T-helper 17 cell (primary cell): Measurements from ENCODE around the gene MYL12A. TPM values are rescaled to one million over a fixed set of nuclear protein-coding genes. Genes with fewer than 3 reads are reported as not detected.

ENCODE experiments used
- ATAC-seq: fragments of 150-1000 bp; cut with Tn5 transposase; 2 replicates; pipeline ENCODE4 v1.10.0; 2021; ENCODE audit warnings: mild to moderate bottlenecking, moderate library complexity
- DNase-seq, 3 donors: peaks; one replicate each; pipeline versions ENCODE4 v3.0.0 to v3.0.0-alpha.2; 2020 to 2021
- H3K9me3 ChIP-seq: one replicate; pipeline ENCODE4 v1.7.0; 2013; ENCODE audit warnings: low read length, mild to moderate bottlenecking; ENCODE audit not compliant: control insufficient read depth, poor library complexity, severe bottlenecking
- H3K27ac Mint-ChIP-seq: one replicate; pipeline ENCODE4 v1.8.0; 2022; ENCODE audit warnings: mild to moderate bottlenecking, moderate library complexity, mixed read lengths
- H3K27me3 Mint-ChIP-seq: one replicate; pipeline ENCODE4 v1.8.0; 2022; ENCODE audit warnings: mixed read lengths
- H3K36me3 Mint-ChIP-seq: one replicate; pipeline ENCODE4 v1.8.0; 2022; ENCODE audit warnings: low read depth, mixed read lengths
- H3K4me1 Mint-ChIP-seq: one replicate; pipeline ENCODE4 v1.8.0; 2022; ENCODE audit warnings: mild to moderate bottlenecking, mixed read lengths
- H3K4me3 Mint-ChIP-seq: one replicate; pipeline ENCODE4 v1.8.0; 2022; ENCODE audit warnings: mild to moderate bottlenecking, moderate library complexity, mixed read lengths
- total RNA-seq, 4 donors: library from RNA in 2 of 4; stranded (reverse) in 2 of 4; gene quantifications; one replicate each; pipeline ENCODE4 v1.2.3 and lab custom pipeline; 2022 to 2026

Gene MYL12A
- total RNA-seq, 2 donors from 2014 or later, result 480 to 500 TPM

GRCh38 chr18:3284501-3284900 is 36.9 kb downstream of the MYL12A start:
- H3K4me1 Mint-ChIP-seq, result peaks cover 6% of the 10 kb centered on the region
- no peaks in the 10 kb centered on the region for H3K36me3 Mint-ChIP-seq
- no peak overlapping the region for H3K4me3 Mint-ChIP-seq
- H3K27me3 Mint-ChIP-seq, result peaks cover 11% of the 10 kb centered on the region
- H3K27ac Mint-ChIP-seq, result no peak overlapping the region
- ATAC-seq (no peak), DNase-seq (no peak)
- H3K9me3 ChIP-seq, result no peaks in the 10 kb centered on the region

GRCh38 chr18:3286159-3286558 is 38.6 kb downstream of the MYL12A start:
- Mint-ChIP-seq H3K27ac (no peak overlapping the region), H3K4me3 (no peak overlapping the region), H3K36me3 (no peaks in the 10 kb centered on the region), H3K4me1 (peaks cover 3% of the 10 kb centered on the region), H3K27me3 (peaks cover 11% of the 10 kb centered on the region)
- peaks cover 6% of the 10 kb centered on the region for H3K9me3 ChIP-seq
- DNase-seq (no peak), ATAC-seq (no peak)

GRCh38 chr18:3293196-3293951 is 45.8 kb downstream of the MYL12A start:
- peaks cover 6% of the 10 kb centered on the region for H3K9me3 ChIP-seq
- ATAC-seq, result no peak
- H3K27ac Mint-ChIP-seq, result no peak overlapping the region

GRCh38 chr18:3294435-3295080 is 47.0 kb downstream of the MYL12A start:
- peaks cover 8% of the 10 kb centered on the region for H3K4me1 Mint-ChIP-seq
- no peak for ATAC-seq
- H3K4me3 Mint-ChIP-seq, result no peak overlapping the region
- no peaks in the 10 kb centered on the region for H3K36me3 Mint-ChIP-seq
- H3K27me3 Mint-ChIP-seq, result no peaks in the 10 kb centered on the region
- peaks cover 6% of the 10 kb centered on the region for H3K9me3 ChIP-seq
- H3K27ac Mint-ChIP-seq, result no peak overlapping the region
- DNase-seq, result no peak

More at GRCh38 chr18:3293196-3293951, 45.8 kb downstream of the MYL12A start:
- Mint-ChIP-seq H3K36me3 (no peaks in the 10 kb centered on the region), H3K4me1 (peaks cover 8% of the 10 kb centered on the region), H3K4me3 (no peak overlapping the region), H3K27me3 (no peaks in the 10 kb centered on the region)
- DNase-seq, result no peak

GRCh38 chr18:3297025-3297984 is 49.7 kb downstream of the MYL12A start:
- H3K4me1 Mint-ChIP-seq, result peaks cover 8% of the 10 kb centered on the region
- peak; percentile 73 to 91 (median 79) for DNase-seq
- peak; percentile 99 for ATAC-seq
- peak overlapping the region; percentile 95 for H3K4me3 Mint-ChIP-seq
- peaks cover 5% of the 10 kb centered on the region for H3K36me3 Mint-ChIP-seq
- no peaks in the 10 kb centered on the region for H3K9me3 ChIP-seq
- peaks cover 17% of the 10 kb centered on the region for H3K27me3 Mint-ChIP-seq
- H3K27ac Mint-ChIP-seq, result peak overlapping the region; percentile 77

- H3K9me3 ChIP-seq, result no peaks in the 10 kb centered on the region
- Mint-ChIP-seq H3K36me3 (peaks cover 3% of the 10 kb centered on the region), H3K4me3 (no peak overlapping the region), H3K4me1 (peaks cover 13% of the 10 kb centered on the region), H3K27me3 (peaks cover 16% of the 10 kb centered on the region), H3K27ac (peak overlapping the region; percentile 84)
- no peak for DNase-seq
- no peak for ATAC-seq
Observed at GRCh38 chr18:3304832-3305231, 57.2 kb downstream of the MYL12A start.

- peaks cover 13% of the 10 kb centered on the region for H3K4me1 Mint-ChIP-seq
- H3K4me3 Mint-ChIP-seq, result peak overlapping the region; percentile 58
- H3K9me3 ChIP-seq, result no peaks in the 10 kb centered on the region
- H3K36me3 Mint-ChIP-seq, result no peaks in the 10 kb centered on the region
- DNase-seq, result peak in 1 of 3 donors; percentile 32
- peak; percentile 99 for ATAC-seq
- peak overlapping the region; percentile 84 for H3K27ac Mint-ChIP-seq
- peaks cover 10% of the 10 kb centered on the region for H3K27me3 Mint-ChIP-seq
Observed at GRCh38 chr18:3305354-3305762, 57.8 kb downstream of the MYL12A start.

Other genes starting within 250 kb of the MYL12A start
- gene LPIN2, start 234.7 kb upstream of the MYL12A start, total RNA-seq, result 10 to 100 TPM; 75.8 to 84.8 TPM
- 1 to 10 TPM in 1 of 2 donors, under 1 TPM in 1; 0.92 to 3.2 TPM for gene MYOM1, start 27.8 kb upstream of the MYL12A start, total RNA-seq
- gene MYL12B, start 14.3 kb downstream of the MYL12A start, total RNA-seq, result 100 to 1,000 TPM; 172 to 178 TPM
- gene TGIF1, start 202.4 kb downstream of the MYL12A start, total RNA-seq, result 10 to 100 TPM; 56.3 to 71.7 TPM